WTC11 (cell line): ENCODE results near the gene RHBDL2. TPM values are rescaled to one million over a fixed set of nuclear protein-coding genes. Genes with fewer than 3 reads are reported as not detected.
A peak's percentile ranks its signal among the peaks of the same experiment; 100 is the strongest.

Experiments used
- ATAC-seq: fragments of 200-7000 bp; cut with Tn5 transposase; 2 replicates; pipeline ENCODE4 v1.10.0; 2021; ENCODE audit warnings: mild to moderate bottlenecking, moderate library complexity
- CTCF ChIA-PET: fragments of 300-600 bp; sonication (Branson Sonifier 250); formaldehyde crosslinking; loops from one replicate; lab custom pipeline; 2021; ENCODE audit warnings: antibody characterized with exemption; lab: Charles Lee
- POLR2A ChIA-PET: fragments of 350-600 bp; sonication (Branson Sonifier 250); formaldehyde crosslinking; loops from one replicate; lab custom pipeline; 2021; ENCODE audit warnings: antibody characterized with exemption; lab: Charles Lee
- DNase-seq: peaks from one replicate; pipeline ENCODE4 v3.0.0; 2021; ENCODE audit warnings: low spot score
- H3K27ac Mint-ChIP-seq: 2 replicates; pipeline ENCODE4 v1.8.0; 2021; ENCODE audit warnings: mixed read lengths
- H3K27me3 Mint-ChIP-seq: 2 replicates; pipeline ENCODE4 v1.8.0; 2021; ENCODE audit warnings: low read depth, mild to moderate bottlenecking, moderate library complexity, mixed read lengths
- H3K36me3 Mint-ChIP-seq: 2 replicates; pipeline ENCODE4 v1.8.0; 2021; ENCODE audit warnings: mixed read lengths
- H3K4me1 Mint-ChIP-seq: 2 replicates; pipeline ENCODE4 v1.8.0; 2022; ENCODE audit warnings: mixed read lengths
- H3K4me3 Mint-ChIP-seq: 2 replicates; pipeline ENCODE4 v1.8.0; 2021; ENCODE audit warnings: mild to moderate bottlenecking, moderate library complexity, mixed read lengths
- H3K9me3 Mint-ChIP-seq: 2 replicates; pipeline ENCODE4 v1.8.0; 2021; ENCODE audit warnings: mixed read lengths
- ETV6 ChIP-seq: sonication (generic); formaldehyde crosslinking; IDR thresholded peaks from 2 replicates; pipeline ENCODE4 v1.8.1; 2022; ENCODE audit warnings: mild to moderate bottlenecking, missing genetic modification reagents
- IRF2 ChIP-seq: sonication (generic); formaldehyde crosslinking; IDR thresholded peaks from 2 replicates; pipeline ENCODE4 v1.8.0; 2022; ENCODE audit warnings: low read depth, missing genetic modification reagents, borderline replicate concordance
- JUN ChIP-seq: sonication (generic); formaldehyde crosslinking; IDR thresholded peaks from 2 replicates; pipeline ENCODE4 v1.8.0; 2023; ENCODE audit warnings: mild to moderate bottlenecking, missing genetic modification reagents
- MXD4 ChIP-seq: fragments of 250-450 bp; sonication (Bioruptor Pico); IDR thresholded peaks from 2 replicates; pipeline ENCODE4 v1.8.0; 2021; ENCODE audit warnings: mild to moderate bottlenecking, moderate library complexity, borderline replicate concordance
- NFE2L1 ChIP-seq: sonication (generic); formaldehyde crosslinking; IDR thresholded peaks from 2 replicates; pipeline ENCODE4 v1.8.1; 2023; ENCODE audit warnings: missing genetic modification reagents
- NFYB ChIP-seq: sonication (generic); formaldehyde crosslinking; conservative IDR thresholded peaks from 2 replicates; pipeline ENCODE4 v1.8.0; 2022; ENCODE audit warnings: low read depth, missing genetic modification reagents
- NR1H2 ChIP-seq: sonication (generic); formaldehyde crosslinking; IDR thresholded peaks from 2 replicates; pipeline ENCODE4 v1.9.0; 2021; ENCODE audit warnings: mild to moderate bottlenecking, moderate library complexity, missing genetic modification reagents
- OVOL2 ChIP-seq: fragments of 250-450 bp; sonication (Bioruptor Pico); IDR thresholded peaks from 2 replicates; pipeline ENCODE4 v1.9.0; 2021; ENCODE audit warnings: mild to moderate bottlenecking, borderline replicate concordance
- PRRX2 ChIP-seq: fragments of 250-450 bp; sonication (Bioruptor Pico); IDR thresholded peaks from 2 replicates; pipeline ENCODE4 v1.8.0; 2021; ENCODE audit warnings: mild to moderate bottlenecking
- RORB ChIP-seq: fragments of 250-450 bp; sonication (Bioruptor Pico); IDR thresholded peaks from 2 replicates; pipeline ENCODE4 v1.9.0; 2021; ENCODE audit warnings: mild to moderate bottlenecking
- SOX15 ChIP-seq: fragments of 250-450 bp; sonication (Bioruptor Pico); IDR thresholded peaks from 2 replicates; pipeline ENCODE4 v1.9.0; 2021; ENCODE audit warnings: mild to moderate bottlenecking
- SP1 ChIP-seq: sonication (generic); formaldehyde crosslinking; conservative IDR thresholded peaks from 2 replicates; pipeline ENCODE4 v1.8.1; 2022; ENCODE audit warnings: missing genetic modification reagents
- TEAD1 ChIP-seq: sonication (generic); formaldehyde crosslinking; IDR thresholded peaks from 2 replicates; pipeline ENCODE4 v1.8.0; 2022; ENCODE audit warnings: mild to moderate bottlenecking, missing genetic modification reagents
- ZBTB21 ChIP-seq: sonication (generic); formaldehyde crosslinking; IDR thresholded peaks from 2 replicates; pipeline ENCODE4 v1.8.1; 2023; ENCODE audit warnings: mild to moderate bottlenecking, missing genetic modification reagents, borderline replicate concordance
- ZNF138 ChIP-seq: sonication (generic); formaldehyde crosslinking; conservative IDR thresholded peaks from 2 replicates; pipeline ENCODE4 v1.8.1; 2022; ENCODE audit warnings: mild to moderate bottlenecking, moderate library complexity, missing genetic modification reagents
- ZNF232 ChIP-seq: sonication (generic); formaldehyde crosslinking; IDR thresholded peaks from 2 replicates; pipeline ENCODE4 v1.8.0; 2022; ENCODE audit warnings: mild to moderate bottlenecking, missing genetic modification reagents
- ZNF416 ChIP-seq: fragments of 250-450 bp; sonication (Bioruptor Pico); IDR thresholded peaks from 2 replicates; pipeline ENCODE4 v1.9.0; 2021; ENCODE audit warnings: mild to moderate bottlenecking, inconsistent platforms
- total RNA-seq: library from RNA; stranded (reverse); gene quantifications from 3 replicates; pipeline ENCODE4 v1.2.3, GENCODE V29; 2021
- TF ChIP-seq, protein P1 (sequence below): sonication (generic); formaldehyde crosslinking; IDR thresholded peaks from 2 replicates; pipeline ENCODE4 v1.8.0; 2023; ENCODE audit warnings: missing genetic modification reagents, mild to moderate bottlenecking, borderline replicate concordance
- TF ChIP-seq, protein P2 (sequence below): fragments of 250-450 bp; sonication (Bioruptor Pico); IDR thresholded peaks from 2 replicates; pipeline ENCODE4 v1.9.0; 2021; ENCODE audit warnings: mild to moderate bottlenecking
- TF ChIP-seq, protein P3 (sequence below): sonication (generic); formaldehyde crosslinking; IDR thresholded peaks from 2 replicates; pipeline ENCODE4 v1.8.1; 2022; ENCODE audit warnings: missing genetic modification reagents, borderline replicate concordance
- TF ChIP-seq, protein P4 (sequence below): sonication (generic); formaldehyde crosslinking; IDR thresholded peaks from 2 replicates; pipeline ENCODE4 v1.8.0; 2023; ENCODE audit warnings: mild to moderate bottlenecking, missing genetic modification reagents

The RHBDL2 gene
- total RNA-seq, 1 experiment from 2014 or later = 0.26 TPM

DNA sequence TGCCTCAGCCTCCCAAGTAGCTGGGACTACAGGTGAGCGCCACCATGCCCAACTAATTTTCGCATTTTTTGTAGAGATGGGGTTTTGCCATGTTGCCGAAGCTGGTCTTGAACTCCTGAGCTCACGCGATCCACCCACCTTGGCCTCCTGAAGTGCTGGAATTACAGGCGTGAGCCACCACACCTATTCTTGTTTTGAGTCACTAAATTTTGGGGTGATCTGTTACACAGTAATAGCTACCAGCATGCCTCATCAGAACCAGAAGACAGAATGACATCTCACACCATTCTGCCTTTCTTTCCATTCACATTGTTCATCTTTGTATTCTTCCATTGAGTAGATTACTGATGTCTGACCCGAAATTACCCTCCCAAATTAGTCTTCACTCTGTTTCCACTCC is 9.1 kb downstream of the RHBDL2 start (continued):
- TF ChIP-seq, protein P1, sequence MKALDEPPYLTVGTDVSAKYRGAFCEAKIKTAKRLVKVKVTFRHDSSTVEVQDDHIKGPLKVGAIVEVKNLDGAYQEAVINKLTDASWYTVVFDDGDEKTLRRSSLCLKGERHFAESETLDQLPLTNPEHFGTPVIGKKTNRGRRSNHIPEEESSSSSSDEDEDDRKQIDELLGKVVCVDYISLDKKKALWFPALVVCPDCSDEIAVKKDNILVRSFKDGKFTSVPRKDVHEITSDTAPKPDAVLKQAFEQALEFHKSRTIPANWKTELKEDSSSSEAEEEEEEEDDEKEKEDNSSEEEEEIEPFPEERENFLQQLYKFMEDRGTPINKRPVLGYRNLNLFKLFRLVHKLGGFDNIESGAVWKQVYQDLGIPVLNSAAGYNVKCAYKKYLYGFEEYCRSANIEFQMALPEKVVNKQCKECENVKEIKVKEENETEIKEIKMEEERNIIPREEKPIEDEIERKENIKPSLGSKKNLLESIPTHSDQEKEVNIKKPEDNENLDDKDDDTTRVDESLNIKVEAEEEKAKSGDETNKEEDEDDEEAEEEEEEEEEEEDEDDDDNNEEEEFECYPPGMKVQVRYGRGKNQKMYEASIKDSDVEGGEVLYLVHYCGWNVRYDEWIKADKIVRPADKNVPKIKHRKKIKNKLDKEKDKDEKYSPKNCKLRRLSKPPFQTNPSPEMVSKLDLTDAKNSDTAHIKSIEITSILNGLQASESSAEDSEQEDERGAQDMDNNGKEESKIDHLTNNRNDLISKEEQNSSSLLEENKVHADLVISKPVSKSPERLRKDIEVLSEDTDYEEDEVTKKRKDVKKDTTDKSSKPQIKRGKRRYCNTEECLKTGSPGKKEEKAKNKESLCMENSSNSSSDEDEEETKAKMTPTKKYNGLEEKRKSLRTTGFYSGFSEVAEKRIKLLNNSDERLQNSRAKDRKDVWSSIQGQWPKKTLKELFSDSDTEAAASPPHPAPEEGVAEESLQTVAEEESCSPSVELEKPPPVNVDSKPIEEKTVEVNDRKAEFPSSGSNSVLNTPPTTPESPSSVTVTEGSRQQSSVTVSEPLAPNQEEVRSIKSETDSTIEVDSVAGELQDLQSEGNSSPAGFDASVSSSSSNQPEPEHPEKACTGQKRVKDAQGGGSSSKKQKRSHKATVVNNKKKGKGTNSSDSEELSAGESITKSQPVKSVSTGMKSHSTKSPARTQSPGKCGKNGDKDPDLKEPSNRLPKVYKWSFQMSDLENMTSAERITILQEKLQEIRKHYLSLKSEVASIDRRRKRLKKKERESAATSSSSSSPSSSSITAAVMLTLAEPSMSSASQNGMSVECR (CRISPR knock-in tag) = no peak
- TF ChIP-seq ETV6 = no peak
- no peak for TF ChIP-seq SP1 (CRISPR knock-in tag)
- TF ChIP-seq, all 79 proteins: peak for 0

DNA sequence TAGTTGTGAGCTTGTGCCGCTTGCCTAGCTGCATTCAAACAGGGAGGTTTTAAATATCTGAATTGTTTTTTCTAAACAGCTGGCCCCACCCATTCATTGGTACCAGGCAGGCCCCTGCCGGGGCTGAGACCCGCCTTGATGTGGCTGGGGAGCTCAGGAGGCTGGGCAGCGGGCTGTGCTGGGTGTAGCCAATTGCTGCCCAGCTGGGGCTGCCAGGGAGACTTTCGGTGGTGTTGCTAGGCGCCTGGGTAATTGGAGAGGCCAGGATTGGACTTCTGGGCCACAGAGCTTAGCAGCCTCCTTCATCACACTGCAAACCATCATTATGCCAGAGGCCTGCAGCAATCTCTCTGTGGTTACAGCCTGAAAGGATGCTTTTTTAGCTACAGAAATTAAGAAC is 12.2 kb downstream of the RHBDL2 start:
- Mint-ChIP-seq H3K36me3 (no peaks in the 10 kb centered on the region), H3K9me3 (no peaks in the 10 kb centered on the region), H3K4me1 (peaks cover 5% of the 10 kb centered on the region), H3K27me3 (no peaks in the 10 kb centered on the region), H3K27ac (no peak overlapping the region; the same call in 1 of the 2 replicates), H3K4me3 (no peak overlapping the region)
- ATAC-seq (peak; percentile 87), DNase-seq (no peak)
- POLR2A ChIA-PET = interaction anchor here (0.6 kb wide), 1 partner anchor 59 kb away, joined by 6 read pairs; no protein-coding TSS in a partner anchor
- CTCF ChIA-PET = interaction anchor here (1.2 to 1.4 kb wide), 2 partner anchors 35 to 163 kb away, joined by 3 read pairs; no protein-coding TSS in a partner anchor
- TF ChIP-seq NR1H2 (CRISPR knock-in tag) = no peak
- TF ChIP-seq TEAD1 = no peak
- TF ChIP-seq IRF2 (CRISPR knock-in tag) = no peak
- TF ChIP-seq, protein P2, sequence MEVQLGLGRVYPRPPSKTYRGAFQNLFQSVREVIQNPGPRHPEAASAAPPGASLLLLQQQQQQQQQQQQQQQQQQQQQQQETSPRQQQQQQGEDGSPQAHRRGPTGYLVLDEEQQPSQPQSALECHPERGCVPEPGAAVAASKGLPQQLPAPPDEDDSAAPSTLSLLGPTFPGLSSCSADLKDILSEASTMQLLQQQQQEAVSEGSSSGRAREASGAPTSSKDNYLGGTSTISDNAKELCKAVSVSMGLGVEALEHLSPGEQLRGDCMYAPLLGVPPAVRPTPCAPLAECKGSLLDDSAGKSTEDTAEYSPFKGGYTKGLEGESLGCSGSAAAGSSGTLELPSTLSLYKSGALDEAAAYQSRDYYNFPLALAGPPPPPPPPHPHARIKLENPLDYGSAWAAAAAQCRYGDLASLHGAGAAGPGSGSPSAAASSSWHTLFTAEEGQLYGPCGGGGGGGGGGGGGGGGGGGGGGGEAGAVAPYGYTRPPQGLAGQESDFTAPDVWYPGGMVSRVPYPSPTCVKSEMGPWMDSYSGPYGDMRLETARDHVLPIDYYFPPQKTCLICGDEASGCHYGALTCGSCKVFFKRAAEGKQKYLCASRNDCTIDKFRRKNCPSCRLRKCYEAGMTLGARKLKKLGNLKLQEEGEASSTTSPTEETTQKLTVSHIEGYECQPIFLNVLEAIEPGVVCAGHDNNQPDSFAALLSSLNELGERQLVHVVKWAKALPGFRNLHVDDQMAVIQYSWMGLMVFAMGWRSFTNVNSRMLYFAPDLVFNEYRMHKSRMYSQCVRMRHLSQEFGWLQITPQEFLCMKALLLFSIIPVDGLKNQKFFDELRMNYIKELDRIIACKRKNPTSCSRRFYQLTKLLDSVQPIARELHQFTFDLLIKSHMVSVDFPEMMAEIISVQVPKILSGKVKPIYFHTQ = no peak
- TF ChIP-seq MXD4 = no peak
- TF ChIP-seq, protein P3, sequence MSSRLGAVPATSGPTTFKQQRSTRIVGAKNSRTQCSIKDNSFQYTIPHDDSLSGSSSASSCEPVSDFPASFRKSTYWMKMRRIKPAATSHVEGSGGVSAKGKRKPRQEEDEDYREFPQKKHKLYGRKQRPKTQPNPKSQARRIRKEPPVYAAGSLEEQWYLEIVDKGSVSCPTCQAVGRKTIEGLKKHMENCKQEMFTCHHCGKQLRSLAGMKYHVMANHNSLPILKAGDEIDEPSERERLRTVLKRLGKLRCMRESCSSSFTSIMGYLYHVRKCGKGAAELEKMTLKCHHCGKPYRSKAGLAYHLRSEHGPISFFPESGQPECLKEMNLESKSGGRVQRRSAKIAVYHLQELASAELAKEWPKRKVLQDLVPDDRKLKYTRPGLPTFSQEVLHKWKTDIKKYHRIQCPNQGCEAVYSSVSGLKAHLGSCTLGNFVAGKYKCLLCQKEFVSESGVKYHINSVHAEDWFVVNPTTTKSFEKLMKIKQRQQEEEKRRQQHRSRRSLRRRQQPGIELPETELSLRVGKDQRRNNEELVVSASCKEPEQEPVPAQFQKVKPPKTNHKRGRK = no peak
- no peak for TF ChIP-seq ZNF138 (CRISPR knock-in tag)
- TF ChIP-seq ZNF416 = no peak
- TF ChIP-seq ZBTB21 (CRISPR knock-in tag) = no peak
- TF ChIP-seq PRRX2 = no peak
- TF ChIP-seq JUN (CRISPR knock-in tag) = no peak
- no peak for TF ChIP-seq NFE2L1 (CRISPR knock-in tag)
- TF ChIP-seq NFYB (CRISPR knock-in tag) = no peak
- TF ChIP-seq SOX15 (CRISPR knock-in tag) = no peak
- TF ChIP-seq ZNF232 (CRISPR knock-in tag) = no peak
- TF ChIP-seq RORB (CRISPR knock-in tag) = no peak
- TF ChIP-seq OVOL2 = no peak
- TF ChIP-seq, protein P4, sequence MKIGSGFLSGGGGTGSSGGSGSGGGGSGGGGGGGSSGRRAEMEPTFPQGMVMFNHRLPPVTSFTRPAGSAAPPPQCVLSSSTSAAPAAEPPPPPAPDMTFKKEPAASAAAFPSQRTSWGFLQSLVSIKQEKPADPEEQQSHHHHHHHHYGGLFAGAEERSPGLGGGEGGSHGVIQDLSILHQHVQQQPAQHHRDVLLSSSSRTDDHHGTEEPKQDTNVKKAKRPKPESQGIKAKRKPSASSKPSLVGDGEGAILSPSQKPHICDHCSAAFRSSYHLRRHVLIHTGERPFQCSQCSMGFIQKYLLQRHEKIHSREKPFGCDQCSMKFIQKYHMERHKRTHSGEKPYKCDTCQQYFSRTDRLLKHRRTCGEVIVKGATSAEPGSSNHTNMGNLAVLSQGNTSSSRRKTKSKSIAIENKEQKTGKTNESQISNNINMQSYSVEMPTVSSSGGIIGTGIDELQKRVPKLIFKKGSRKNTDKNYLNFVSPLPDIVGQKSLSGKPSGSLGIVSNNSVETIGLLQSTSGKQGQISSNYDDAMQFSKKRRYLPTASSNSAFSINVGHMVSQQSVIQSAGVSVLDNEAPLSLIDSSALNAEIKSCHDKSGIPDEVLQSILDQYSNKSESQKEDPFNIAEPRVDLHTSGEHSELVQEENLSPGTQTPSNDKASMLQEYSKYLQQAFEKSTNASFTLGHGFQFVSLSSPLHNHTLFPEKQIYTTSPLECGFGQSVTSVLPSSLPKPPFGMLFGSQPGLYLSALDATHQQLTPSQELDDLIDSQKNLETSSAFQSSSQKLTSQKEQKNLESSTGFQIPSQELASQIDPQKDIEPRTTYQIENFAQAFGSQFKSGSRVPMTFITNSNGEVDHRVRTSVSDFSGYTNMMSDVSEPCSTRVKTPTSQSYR (CRISPR knock-in tag) = no peak
